Neural crest cell (in vitro differentiated cells): ENCODE measurements around the gene SLCO6A1. TPM values are rescaled to one million over a fixed set of nuclear protein-coding genes. Genes with fewer than 3 reads are reported as not detected.
"Not testable (repeated sequence)": the region's sequence is repeated elsewhere in the genome, so short reads cannot be mapped to it uniquely, and the experiment has no call there.

Experiments
- DNase-seq: peaks from one replicate; pipeline ENCODE4 v3.0.0; 2021; ENCODE audit warnings: low read depth, mixed read lengths, low spot score
- H3K27ac Mint-ChIP-seq: one replicate; pipeline ENCODE4 v1.8.0; 2021; ENCODE audit warnings: mild to moderate bottlenecking, mixed read lengths; ENCODE audit not compliant: unreplicated experiment
- H3K27me3 Mint-ChIP-seq: 2 replicates; pipeline ENCODE4 v1.8.0; 2021; ENCODE audit warnings: low read depth, mild to moderate bottlenecking, mixed read lengths
- H3K36me3 Mint-ChIP-seq: 2 replicates; pipeline ENCODE4 v1.8.0; 2021; ENCODE audit warnings: low read depth, mild to moderate bottlenecking, mixed read lengths
- H3K4me1 Mint-ChIP-seq: 2 replicates; pipeline ENCODE4 v1.8.0; 2021; ENCODE audit warnings: mixed read lengths
- H3K4me3 Mint-ChIP-seq: one replicate; pipeline ENCODE4 v1.8.0; 2021; ENCODE audit warnings: mild to moderate bottlenecking, mixed read lengths
- H3K9me3 Mint-ChIP-seq: 2 replicates; pipeline ENCODE4 v1.8.0; 2021; ENCODE audit warnings: mixed read lengths
- CTCF ChIP-seq: fragments of 200-600 bp; sonication (generic); conservative IDR thresholded peaks from 2 replicates; pipeline ENCODE4 v1.5.0; 2021; ENCODE audit warnings: antibody characterized with exemption, mild to moderate bottlenecking
- total RNA-seq: library from RNA; stranded (reverse); gene quantifications from 2 replicates; pipeline ENCODE4 v1.2.1, GENCODE V29; 2021

Gene SLCO6A1
- total RNA-seq, 1 donor from 2014 or later = 4.4 TPM

GRCh38 chr5:102523541-102524175 lies 24.9 kb upstream of the SLCO6A1 start:
- Mint-ChIP-seq H3K27me3 (no peaks in the 10 kb centered on the region), H3K4me1 (no peaks in the 10 kb centered on the region), H3K27ac (no peak overlapping the region), H3K36me3 (peaks cover 8% of the 10 kb centered on the region), H3K4me3 (no peak overlapping the region), H3K9me3 (peaks cover 9% of the 10 kb centered on the region)
- no peak for DNase-seq
- no peak for TF ChIP-seq CTCF

- no peak for TF ChIP-seq CTCF
- Mint-ChIP-seq H3K36me3 (no peaks in the 10 kb centered on the region), H3K9me3 (no peaks in the 10 kb centered on the region), H3K27ac (no peak overlapping the region), H3K4me1 (no peaks in the 10 kb centered on the region), H3K4me3 (no peak overlapping the region), H3K27me3 (no peaks in the 10 kb centered on the region)
- DNase-seq = no peak
Measured at GRCh38 chr5:102511666-102512065, 12.9 kb upstream of the SLCO6A1 start.

GRCh38 chr5:102491261-102491914 lies 7.4 kb downstream of the SLCO6A1 start:
- not testable (repeated sequence) for H3K27ac Mint-ChIP-seq, H3K4me3 Mint-ChIP-seq, H3K4me1 Mint-ChIP-seq, H3K27me3 Mint-ChIP-seq, DNase-seq
- Mint-ChIP-seq H3K9me3 (peaks cover 14% of the 10 kb centered on the region), H3K36me3 (peaks cover 19% of the 10 kb centered on the region)

GRCh38 chr5:102483736-102484135 lies 15.1 kb downstream of the SLCO6A1 start:
- H3K27me3 Mint-ChIP-seq = no peaks in the 10 kb centered on the region
- no peak for TF ChIP-seq CTCF
- H3K4me3 Mint-ChIP-seq = no peak overlapping the region
- no peak for DNase-seq
- no peaks in the 10 kb centered on the region for H3K9me3 Mint-ChIP-seq
- no peaks in the 10 kb centered on the region for H3K4me1 Mint-ChIP-seq
- no peak overlapping the region for H3K27ac Mint-ChIP-seq
- peaks cover 4% of the 10 kb centered on the region for H3K36me3 Mint-ChIP-seq

- Mint-ChIP-seq H3K9me3 (no peaks in the 10 kb centered on the region), H3K36me3 (no peaks in the 10 kb centered on the region), H3K27ac (no peak overlapping the region), H3K27me3 (no peaks in the 10 kb centered on the region), H3K4me1 (no peaks in the 10 kb centered on the region), H3K4me3 (no peak overlapping the region)
- no peak for TF ChIP-seq CTCF
- DNase-seq = no peak
Measured at GRCh38 chr5:102481054-102481715, 17.6 kb downstream of the SLCO6A1 start.

GRCh38 chr5:102453716-102454115 lies 45.1 kb downstream of the SLCO6A1 start:
- Mint-ChIP-seq H3K36me3 (peaks cover 8% of the 10 kb centered on the region), H3K27me3 (no peaks in the 10 kb centered on the region), H3K4me3 (no peak overlapping the region), H3K27ac (no peak overlapping the region), H3K9me3 (peaks cover 9% of the 10 kb centered on the region), H3K4me1 (no peaks in the 10 kb centered on the region)
- no peak for DNase-seq
- TF ChIP-seq CTCF = no peak
